MCF 10A (cell line): Measurements from ENCODE around the gene INVS. TPM values are rescaled to one million over a fixed set of nuclear protein-coding genes. Genes with fewer than 3 reads are reported as not detected.

Experiments used
- BruUV-seq: library from RNA; stranded (reverse); fragments of 400-500 nt; replicated peaks from 2 replicates; lab custom pipeline; 2021; lab: Mats Ljungman, UMichigan
- CTCF ChIA-PET: fragments of 300-600 bp; sonication (Branson Sonifier 250); formaldehyde crosslinking; extraction: SDS; loops from one replicate; lab custom pipeline; 2021; ENCODE audit warnings: antibody characterized with exemption, inconsistent platforms; lab: Yijun Ruan, JAX
- POLR2A ChIA-PET: fragments of 300-600, 350-650 bp; sonication (Branson Sonifier 250); formaldehyde crosslinking; extraction: SDS; loops from one replicate; lab custom pipeline; 2020; ENCODE audit warnings: antibody characterized with exemption, inconsistent platforms; lab: Yijun Ruan, JAX
- DNase-seq: peaks from one replicate; pipeline ENCODE4 v3.0.0-alpha.2; 2018; ENCODE audit not compliant: unreplicated experiment
- H3K27ac Mint-ChIP-seq: one replicate; pipeline ENCODE4 v1.8.0; 2022; ENCODE audit warnings: mild to moderate bottlenecking, low read depth, mixed read lengths; ENCODE audit not compliant: unreplicated experiment
- H3K27me3 Mint-ChIP-seq: one replicate; pipeline ENCODE4 v1.8.0; 2022; ENCODE audit warnings: mixed read lengths; ENCODE audit not compliant: insufficient read depth, unreplicated experiment
- H3K36me3 Mint-ChIP-seq: one replicate; pipeline ENCODE4 v1.8.0; 2022; ENCODE audit warnings: mild to moderate bottlenecking, moderate library complexity, mixed read lengths; ENCODE audit not compliant: insufficient read depth, unreplicated experiment
- H3K4me1 Mint-ChIP-seq: one replicate; pipeline ENCODE4 v1.8.0; 2022; ENCODE audit warnings: mixed read lengths; ENCODE audit not compliant: insufficient read depth, unreplicated experiment
- H3K4me3 Mint-ChIP-seq: one replicate; pipeline ENCODE4 v1.8.0; 2022; ENCODE audit warnings: mild to moderate bottlenecking, moderate library complexity, mixed read lengths; ENCODE audit not compliant: unreplicated experiment
- H3K9me3 Mint-ChIP-seq: one replicate; pipeline ENCODE4 v1.8.0; 2022; ENCODE audit warnings: mixed read lengths; ENCODE audit not compliant: unreplicated experiment
- CTCF ChIP-seq: fragments of 200-600 bp; IDR thresholded peaks from one replicate; pipeline ENCODE4 v1.8.0; 2022; ENCODE audit warnings: antibody characterized with exemption, mild to moderate bottlenecking; ENCODE audit not compliant: unreplicated experiment
- intact Hi-C: fragments of 100-400 bp; cut with micrococcal nuclease; formaldehyde crosslinking; loops from 2 replicates; pipeline ENCODE4 v1.14.1; 2022
- total RNA-seq: library from RNA; stranded (reverse); gene quantifications from 2 replicates; pipeline ENCODE4 v1.2.3, GENCODE V29; 2022

INVS gene
- total RNA-seq, 1 experiment from 2014 or later = 21.9 TPM

GRCh38 chr9:100126423-100126822 is 27.4 kb downstream of the INVS start:
- Mint-ChIP-seq H3K4me1 (no peaks in the 10 kb centered on the region), H3K4me3 (no peak overlapping the region), H3K36me3 (peaks cover 39% of the 10 kb centered on the region), H3K27ac (no peak overlapping the region), H3K9me3 (no peaks in the 10 kb centered on the region), H3K27me3 (no peaks in the 10 kb centered on the region)
- CTCF ChIA-PET = interaction anchor here (1.8 kb wide), 1 partner anchor 96 kb away, joined by 6 read pairs; no protein-coding TSS in a partner anchor
- POLR2A ChIA-PET = no interaction called here
- BruUV-seq = no TSS peak
- DNase-seq = no peak
- no peak for TF ChIP-seq CTCF
- intact Hi-C loops = no loop called here

GRCh38 chr9:100129772-100130171 is 30.7 kb downstream of the INVS start:
- Mint-ChIP-seq H3K9me3 (no peaks in the 10 kb centered on the region), H3K4me3 (no peak overlapping the region), H3K4me1 (no peaks in the 10 kb centered on the region), H3K27me3 (no peaks in the 10 kb centered on the region), H3K27ac (no peak overlapping the region), H3K36me3 (peaks cover 48% of the 10 kb centered on the region)
- ChIA-PET POLR2A (no interaction called here), CTCF (interaction anchor here (0.7 kb wide), 1 partner anchor 113 kb away, joined by 3 read pairs; no protein-coding TSS in a partner anchor)
- intact Hi-C loops = no loop called here
- BruUV-seq = no TSS peak
- TF ChIP-seq CTCF = no peak
- no peak for DNase-seq

- intact Hi-C loops = no loop called here
- POLR2A ChIA-PET = no interaction called here
These were observed 32.2 kb downstream of the INVS start for GRCh38 chr9:100131216-100131615.

GRCh38 chr9:100131875-100132430 is 32.9 kb downstream of the INVS start:
- intact Hi-C loops = no loop called here

More at GRCh38 chr9:100131216-100131615, 32.2 kb downstream of the INVS start:
- H3K9me3 Mint-ChIP-seq = no peaks in the 10 kb centered on the region
- no TSS peak for BruUV-seq
- no peaks in the 10 kb centered on the region for H3K27me3 Mint-ChIP-seq
- H3K27ac Mint-ChIP-seq = no peak overlapping the region
- H3K4me1 Mint-ChIP-seq = no peaks in the 10 kb centered on the region
- CTCF ChIA-PET = interaction anchor here (0.6 to 1.0 kb wide), 3 partner anchors 60 to 217 kb away, joined by 3 read pairs; no protein-coding TSS in a partner anchor
- no peak overlapping the region for H3K4me3 Mint-ChIP-seq
- no peak for TF ChIP-seq CTCF
- no peak for DNase-seq
- H3K36me3 Mint-ChIP-seq = peaks cover 43% of the 10 kb centered on the region

More at GRCh38 chr9:100131875-100132430, 32.9 kb downstream of the INVS start:
- Mint-ChIP-seq H3K4me3 (no peak overlapping the region), H3K27me3 (no peaks in the 10 kb centered on the region), H3K4me1 (no peaks in the 10 kb centered on the region), H3K27ac (no peak overlapping the region), H3K36me3 (peaks cover 38% of the 10 kb centered on the region), H3K9me3 (no peaks in the 10 kb centered on the region)
- no peak for DNase-seq
- no peak for TF ChIP-seq CTCF
- BruUV-seq = no TSS peak
- ChIA-PET CTCF (interaction anchor here (0.8 kb wide), 1 partner anchor 85 kb away, joined by 3 read pairs; no protein-coding TSS in a partner anchor), POLR2A (no interaction called here)
